ENCODE results near the gene TSSC4.

Gene TSSC4

DNA sequence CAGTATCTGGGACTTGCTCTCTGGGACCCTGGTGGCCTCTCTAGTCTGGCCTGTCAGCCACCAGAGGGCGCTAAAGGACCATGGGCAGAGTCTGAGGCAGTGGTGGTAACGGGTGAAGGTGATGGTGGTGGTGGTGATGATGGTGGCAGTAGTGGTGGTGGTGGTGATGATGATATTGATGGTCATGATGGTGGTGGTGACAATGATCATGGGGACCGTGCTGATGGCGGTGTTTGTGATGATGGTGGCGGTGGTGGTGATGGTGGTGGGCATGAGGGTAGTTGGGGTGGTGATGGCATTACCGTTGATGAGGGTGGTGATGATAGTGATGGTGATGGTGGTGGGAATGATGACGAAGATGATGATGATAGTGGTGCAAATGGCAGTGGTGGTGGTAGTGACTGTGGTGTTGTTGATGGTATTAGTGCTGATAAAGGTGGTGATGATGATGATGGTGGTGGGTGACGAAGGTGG, 27.8 kb downstream of the TSSC4 start:
- no peak overlapping the region for H3K4me3 ChIP-seq (replicated peaks in 1 of 2; ENCODE audit: low read depth in 2 of 2, low read length in 2 of 2)
- TF ChIP-seq CTCF (IDR thresholded peaks at IDR 0.05; ENCODE audit: low read depth, low read length): peak; percentile 88
- peak; percentile 60 to 61 for DNase-seq (ENCODE audit: low read depth in 2 of 2)

DNA sequence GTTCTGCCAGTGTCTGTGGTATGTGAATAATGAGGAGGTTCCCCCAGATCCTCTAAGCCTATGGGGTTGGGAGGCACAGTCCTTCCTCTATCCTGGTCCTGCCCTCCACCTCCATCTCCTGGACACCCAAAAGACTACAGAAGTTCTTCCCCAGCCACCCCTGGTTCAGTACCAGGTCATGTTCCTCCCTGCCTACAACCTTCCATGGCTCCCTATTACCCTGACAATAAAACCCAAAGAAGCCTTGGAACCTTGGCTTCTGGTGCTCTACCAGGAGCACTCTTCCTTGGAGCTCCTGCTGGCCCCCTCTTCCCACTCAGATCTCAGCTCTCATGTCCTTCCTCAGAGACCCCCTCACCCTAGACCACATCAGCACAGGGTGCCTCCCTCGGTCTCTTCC, 30.8 kb downstream of the TSSC4 start:
- no peak overlapping the region for H3K4me3 ChIP-seq (replicated peaks in 1 of 2; ENCODE audit: low read depth in 2 of 2, low read length in 2 of 2)
- no peak for TF ChIP-seq CTCF (IDR thresholded peaks at IDR 0.05; ENCODE audit: low read depth, low read length)
- no peak for DNase-seq (ENCODE audit: low read depth in 2 of 2)

GRCh38 chr11:2432171-2432621, 31.6 kb downstream of the TSSC4 start:
- no peak for DNase-seq (ENCODE audit: low read depth in 2 of 2)
- H3K4me3 ChIP-seq (replicated peaks in 1 of 2; ENCODE audit: low read depth in 2 of 2, low read length in 2 of 2): no peak overlapping the region
- no peak for TF ChIP-seq CTCF (IDR thresholded peaks at IDR 0.05; ENCODE audit: low read depth, low read length)

GRCh38 chr11:2432628-2433071, 32.1 kb downstream of the TSSC4 start:
- DNase-seq (ENCODE audit: low read depth in 2 of 2): no peak
- no peak for TF ChIP-seq CTCF (IDR thresholded peaks at IDR 0.05; ENCODE audit: low read depth, low read length)
- no peak overlapping the region for H3K4me3 ChIP-seq (replicated peaks in 1 of 2; ENCODE audit: low read depth in 2 of 2, low read length in 2 of 2)

GRCh38 chr11:2433106-2433925, 32.8 kb downstream of the TSSC4 start:
- TF ChIP-seq CTCF (IDR thresholded peaks at IDR 0.05; ENCODE audit: low read depth, low read length): no peak
- H3K4me3 ChIP-seq (replicated peaks in 1 of 2; ENCODE audit: low read depth in 2 of 2, low read length in 2 of 2): no peak overlapping the region
- DNase-seq (ENCODE audit: low read depth in 2 of 2): no peak

- no peak for TF ChIP-seq CTCF (IDR thresholded peaks at IDR 0.05; ENCODE audit: low read depth, low read length)
- DNase-seq (ENCODE audit: low read depth in 2 of 2): no peak
- H3K4me3 ChIP-seq (replicated peaks in 1 of 2; ENCODE audit: low read depth in 2 of 2, low read length in 2 of 2): no peak overlapping the region
Measured at GRCh38 chr11:2434008-2434407, 33.5 kb downstream of the TSSC4 start.
